Body of pancreas (tissue), 4 donors: ENCODE measurements around the gene RFX1. TPM values are rescaled to one million over a fixed set of nuclear protein-coding genes. Genes with fewer than 3 reads are reported as not detected.

Experiments used
- ATAC-seq: fragments of 150-250 bp; one replicate; pipeline ENCODE4 v1.9.1; 2016
- DNase-seq, 4 donors: peaks; one replicate each; pipeline ENCODE4 v3.0.0-alpha.2; 2019
- H3K27ac ChIP-seq, 4 donors: fragments of 200-600 bp; sonication (generic); 1 replicate in 3 of 4; 2 replicates in 1 of 4; pipeline versions ENCODE4 v1.5.1 to v1.6.1; 2016 to 2019; ENCODE audit warnings: mild to moderate bottlenecking in 1 of 4, mixed read lengths in 1 of 4, moderate library complexity in 1 of 4
- H3K27me3 ChIP-seq, 2 donors: fragments of 200-600 bp; sonication (generic); one replicate each; pipeline ENCODE4 v1.6.0; 2016; ENCODE audit warnings: mild to moderate bottlenecking in 1 of 2
- H3K36me3 ChIP-seq, 2 donors: fragments of 200-600 bp; sonication (generic); replicated peaks in 1 of 2; 2 replicates each; pipeline ENCODE4 v1.5.1; 2016; ENCODE audit warnings: low read depth in 2 of 2; ENCODE audit not compliant: insufficient read depth in 1 of 2
- H3K4me1 ChIP-seq: fragments of 200-600 bp; sonication (generic); one replicate; pipeline ENCODE4 v1.6.0; 2016
- H3K4me3 ChIP-seq, 2 donors: fragments of 200-600 bp; sonication (generic); 1 replicate in 1 of 2; 2 replicates in 1 of 2; pipeline ENCODE4 v1.5.1; 2016 to 2019
- H3K9me3 ChIP-seq, 3 donors: fragments of 200-600 bp; sonication (generic); 1 replicate in 2 of 3; 2 replicates in 1 of 3; pipeline ENCODE4 v1.5.1; 2016
- POLR2A ChIP-seq, 3 donors: fragments of 450-650 bp; IDR thresholded peaks; one replicate each; pipeline ENCODE4 v1.6.1; 2016; ENCODE audit warnings: antibody characterized with exemption in 3 of 3, mild to moderate bottlenecking in 2 of 3
- WGBS, 2 donors: methylation state at CpG; one replicate each; pipeline ENCODE4 v1.1.5; 2017; 5-methylcytosine and 5-hydroxymethylcytosine counted together
- intact Hi-C: fragments of 100-400 bp; cut with DNase I; formaldehyde crosslinking; loops from one replicate; pipeline ENCODE4 v1.15.1; 2023
- total RNA-seq, 2 donors: library from RNA; depleted of rRNA; stranded (reverse); fragments of >200 nt; gene quantifications; one replicate each; pipeline ENCODE4 v1.1.0, GENCODE V29; 2016
- TF ChIP-seq, protein P1 (sequence below), 7 experiments: fragments of 450-650 bp in 4 of 7; fragments of 200-600 bp in 3 of 7; sonication (generic) in 3 of 7; IDR thresholded peaks; one replicate each; pipeline ENCODE4 v1.5.1; 2016 to 2019; ENCODE audit warnings: antibody characterized with exemption in 7 of 7

The RFX1 gene
- total RNA-seq, 2 donors from 2014 or later: 3.9 to 7.6 TPM

DNA sequence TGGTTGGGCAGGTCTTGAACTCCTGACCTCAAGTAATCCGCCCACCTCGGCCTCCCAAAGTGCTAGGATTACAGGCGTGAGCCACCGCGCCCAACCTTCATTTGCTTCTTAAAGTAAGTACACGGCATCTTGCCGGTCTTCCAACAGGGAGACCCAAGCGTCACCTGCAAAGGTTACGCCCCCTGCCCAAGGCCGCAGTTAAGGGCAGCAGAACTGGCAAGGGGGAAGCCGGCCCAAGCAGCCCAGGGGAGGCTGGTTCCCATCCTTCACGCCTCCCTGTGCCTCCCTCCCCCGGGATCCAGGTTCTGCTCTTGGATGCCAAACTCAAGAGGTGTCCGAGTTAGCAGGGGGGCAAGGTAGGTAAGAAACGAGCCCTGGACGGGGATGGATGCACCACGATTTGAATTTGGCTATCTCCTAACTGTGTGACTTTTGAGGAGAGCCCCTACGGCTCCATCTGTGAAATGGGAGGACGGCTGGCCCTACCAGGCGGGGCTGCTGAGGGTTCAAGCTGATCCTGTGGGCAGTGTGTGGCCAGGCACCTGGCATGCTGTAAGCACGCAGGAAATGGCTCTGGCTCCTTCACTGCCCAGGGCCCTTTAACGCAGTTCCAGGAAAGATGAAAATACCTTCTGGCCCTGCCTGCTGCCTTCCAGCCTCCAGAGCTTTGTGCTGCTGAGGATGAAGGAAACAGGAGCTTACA lies 9.0 kb downstream of the RFX1 start:
- Histone ChIP-seq H3K27ac (no peak overlapping the region), H3K4me1 (peaks cover 25% of the 10 kb centered on the region), H3K9me3 (no peaks in the 10 kb centered on the region), H3K27me3 (no peaks in the 10 kb centered on the region), H3K36me3 (no peaks in the 10 kb centered on the region), H3K4me3 (no peak overlapping the region)
- ATAC-seq: no peak
- DNase-seq: no peak
- 90% methylated on average over 20 to 22 of the region's 22 CpGs for WGBS, 2 donors
- TF ChIP-seq, protein P1, sequence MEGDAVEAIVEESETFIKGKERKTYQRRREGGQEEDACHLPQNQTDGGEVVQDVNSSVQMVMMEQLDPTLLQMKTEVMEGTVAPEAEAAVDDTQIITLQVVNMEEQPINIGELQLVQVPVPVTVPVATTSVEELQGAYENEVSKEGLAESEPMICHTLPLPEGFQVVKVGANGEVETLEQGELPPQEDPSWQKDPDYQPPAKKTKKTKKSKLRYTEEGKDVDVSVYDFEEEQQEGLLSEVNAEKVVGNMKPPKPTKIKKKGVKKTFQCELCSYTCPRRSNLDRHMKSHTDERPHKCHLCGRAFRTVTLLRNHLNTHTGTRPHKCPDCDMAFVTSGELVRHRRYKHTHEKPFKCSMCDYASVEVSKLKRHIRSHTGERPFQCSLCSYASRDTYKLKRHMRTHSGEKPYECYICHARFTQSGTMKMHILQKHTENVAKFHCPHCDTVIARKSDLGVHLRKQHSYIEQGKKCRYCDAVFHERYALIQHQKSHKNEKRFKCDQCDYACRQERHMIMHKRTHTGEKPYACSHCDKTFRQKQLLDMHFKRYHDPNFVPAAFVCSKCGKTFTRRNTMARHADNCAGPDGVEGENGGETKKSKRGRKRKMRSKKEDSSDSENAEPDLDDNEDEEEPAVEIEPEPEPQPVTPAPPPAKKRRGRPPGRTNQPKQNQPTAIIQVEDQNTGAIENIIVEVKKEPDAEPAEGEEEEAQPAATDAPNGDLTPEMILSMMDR (IDR thresholded peaks at IDR 0.05): no peak
- no peak for TF ChIP-seq POLR2A (IDR thresholded peaks at IDR 0.05)
- intact Hi-C loops: no loop called here

DNA sequence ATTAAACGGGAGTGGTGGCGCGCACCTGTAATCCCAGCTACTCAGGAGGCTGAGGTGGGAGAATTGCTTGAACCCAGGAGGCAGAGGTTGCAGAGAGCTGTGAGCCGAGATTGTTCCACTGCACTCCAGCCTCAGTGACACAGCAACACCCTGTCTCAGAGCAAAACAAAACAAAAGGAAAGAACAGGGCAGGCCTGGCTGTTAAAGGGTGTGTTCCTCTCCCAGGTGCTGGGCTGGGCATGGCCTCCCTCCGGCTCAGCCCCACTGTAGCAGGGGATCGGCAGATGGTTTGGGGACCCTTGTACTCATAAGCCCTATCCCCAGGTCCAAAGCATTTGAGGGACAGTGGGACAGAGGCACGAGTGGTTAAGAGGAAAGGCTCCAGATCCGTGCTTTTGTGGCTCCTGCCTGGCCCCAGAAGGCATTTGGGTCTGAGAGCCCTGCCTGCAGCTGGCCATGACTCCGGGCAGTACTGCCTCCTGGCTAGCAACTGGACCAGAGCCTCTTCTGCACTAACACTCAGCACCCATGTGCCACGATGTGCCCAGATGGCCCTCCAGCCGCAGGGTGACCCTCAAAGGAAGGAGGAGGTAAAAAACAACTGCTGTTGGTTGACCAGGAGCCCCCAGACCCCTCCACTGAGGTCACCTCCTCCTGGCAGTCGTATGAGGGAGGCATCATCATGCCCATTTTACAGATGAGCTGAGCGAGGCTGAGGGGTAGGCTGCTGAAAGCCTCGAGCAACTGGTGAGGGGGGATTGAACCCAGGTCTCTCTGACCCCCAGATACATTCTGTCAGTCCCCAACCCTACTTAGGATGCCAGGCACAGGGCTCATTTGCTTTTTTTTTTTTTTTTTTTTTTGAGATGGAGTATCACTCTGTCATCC lies 10.0 kb downstream of the RFX1 start:
- WGBS, 2 donors: 76 to 83% methylated on average over 14 of the region's 14 CpGs
- DNase-seq (no peak), ATAC-seq (no peak)
- no peak overlapping the region for H3K4me3 ChIP-seq
- H3K27ac ChIP-seq: peak overlapping the region; percentile 17 to 86 (median 83)
- no peaks in the 10 kb centered on the region for H3K9me3 ChIP-seq
- intact Hi-C loops: no loop called here
- H3K4me1 ChIP-seq: peaks cover 25% of the 10 kb centered on the region
- TF ChIP-seq, protein P1 (IDR thresholded peaks at IDR 0.05): no peak
- no peak for TF ChIP-seq POLR2A (IDR thresholded peaks at IDR 0.05)
- H3K36me3 ChIP-seq: no peaks in the 10 kb centered on the region
- H3K27me3 ChIP-seq: no peaks in the 10 kb centered on the region

DNA sequence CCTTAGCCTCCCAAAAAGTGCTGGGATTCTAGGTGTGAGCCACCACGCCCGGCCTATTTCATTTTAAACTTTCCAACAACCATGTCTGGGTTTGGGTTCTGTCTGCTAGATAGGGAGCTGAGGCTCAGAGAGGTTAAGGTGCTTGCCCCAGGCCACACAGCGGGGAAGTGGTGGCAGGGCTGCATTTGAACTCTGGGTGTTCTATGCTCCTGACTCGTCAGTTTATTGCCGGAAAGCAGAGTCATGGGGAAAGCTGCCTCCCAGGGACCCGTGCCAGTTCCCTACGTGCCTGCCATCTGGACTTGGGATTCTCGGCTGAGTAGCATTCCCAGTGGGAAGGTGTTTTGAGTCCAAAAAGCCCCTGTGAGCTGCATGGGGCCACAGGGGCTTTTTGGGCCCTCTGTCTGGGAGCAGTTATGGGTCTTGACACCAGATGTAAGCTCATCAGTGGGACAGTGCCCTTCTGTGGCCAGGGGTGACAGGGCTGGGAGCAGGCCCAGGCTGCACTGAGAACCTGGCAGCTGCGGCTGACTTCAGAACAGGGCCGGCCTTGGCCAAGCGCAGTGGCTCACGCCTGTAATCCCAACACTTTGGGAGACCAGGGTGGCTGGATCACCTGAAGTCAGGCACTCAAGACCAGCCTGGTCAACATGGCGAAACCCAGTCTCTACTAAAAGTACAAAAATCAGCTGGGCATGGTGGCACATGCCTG lies 10.9 kb downstream of the RFX1 start:
- H3K27ac ChIP-seq: peak overlapping the region; percentile 81 to 86 (median 84)
- TF ChIP-seq, protein P1 (IDR thresholded peaks at IDR 0.05): peak in 3 of 7 experiments; percentile 17 to 27 (median 22)
- TF ChIP-seq POLR2A (IDR thresholded peaks at IDR 0.05): peak in 2 of 3 donors; percentile 50 to 57
- DNase-seq (peak; percentile 81 to 91 (median 88)), ATAC-seq (peak; percentile 93)
- H3K9me3 ChIP-seq: no peaks in the 10 kb centered on the region
- H3K4me3 ChIP-seq: no peak overlapping the region
- peaks cover 25% of the 10 kb centered on the region for H3K4me1 ChIP-seq
- intact Hi-C loops: no loop called here
- H3K36me3 ChIP-seq: peaks cover 0 to 2% of the 10 kb centered on the region in 2 donors
- no peaks in the 10 kb centered on the region for H3K27me3 ChIP-seq
- 49 to 92% methylated on average over 3 to 13 of the region's 13 CpGs for WGBS, 2 donors

DNA sequence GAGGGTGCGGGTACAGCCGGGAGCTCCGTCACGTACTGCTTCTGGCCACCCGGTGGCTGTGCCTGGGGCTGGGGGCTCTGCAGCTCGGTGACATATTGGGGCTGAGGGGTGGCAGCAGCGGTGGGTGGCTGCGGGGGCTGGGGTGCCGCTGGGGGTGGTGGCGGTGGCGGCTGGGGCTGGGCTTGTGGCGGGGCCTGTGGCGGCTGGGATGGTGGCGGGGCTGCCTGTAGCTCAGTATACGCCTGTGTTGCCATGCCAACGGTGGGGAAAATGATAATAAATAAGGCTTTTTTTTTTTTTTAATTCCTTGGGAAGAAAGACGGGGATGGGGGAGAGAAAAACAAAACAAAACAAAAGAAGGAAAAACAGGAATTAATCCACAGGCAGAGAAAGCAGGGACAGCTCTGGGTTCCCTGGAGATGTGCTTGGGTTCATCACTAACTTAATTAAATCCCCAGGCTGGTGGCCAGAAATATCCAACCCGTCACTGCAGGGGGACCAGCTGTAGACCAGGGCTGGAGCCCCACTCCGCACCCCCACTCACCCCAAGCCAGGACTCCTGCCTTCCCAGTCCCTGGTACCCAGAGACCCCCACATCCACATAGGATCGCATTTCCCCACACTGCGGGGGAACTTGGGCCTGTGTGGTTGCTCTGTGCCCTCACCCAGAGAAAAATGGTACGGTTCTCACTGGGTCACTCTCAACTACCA lies 12.4 kb downstream of the RFX1 start:
- WGBS, 2 donors: 90 to 95% methylated on average over 19 to 22 of the region's 22 CpGs
- DNase-seq (no peak), ATAC-seq (no peak)
- H3K27ac ChIP-seq: no peak overlapping the region
- TF ChIP-seq, protein P1 (IDR thresholded peaks at IDR 0.05): no peak
- no peak for TF ChIP-seq POLR2A (IDR thresholded peaks at IDR 0.05)
- intact Hi-C loops: no loop called here
- peaks cover 0 to 2% of the 10 kb centered on the region in 2 donors for H3K36me3 ChIP-seq
- no peak overlapping the region for H3K4me3 ChIP-seq
- no peaks in the 10 kb centered on the region for H3K27me3 ChIP-seq
- no peaks in the 10 kb centered on the region for H3K9me3 ChIP-seq
- peaks cover 24% of the 10 kb centered on the region for H3K4me1 ChIP-seq
